A549 treated with AZD2906 at 1 μM for 4 hours (cell line): ENCODE results near the gene ZNF207. TPM values are rescaled to one million over a fixed set of nuclear protein-coding genes. Genes with fewer than 3 reads are reported as not detected.

Experiments
- total RNA-seq: library from RNA; stranded (reverse); fragments of 200-300 nt; extraction: Qiagen RNA extraction; gene quantifications from 5 replicates; pipeline ENCODE4 v1.2.3, GENCODE V29; 2022

The ZNF207 gene
- total RNA-seq = 213 to 238 TPM (median 223 TPM) in 5 replicates

DNA sequence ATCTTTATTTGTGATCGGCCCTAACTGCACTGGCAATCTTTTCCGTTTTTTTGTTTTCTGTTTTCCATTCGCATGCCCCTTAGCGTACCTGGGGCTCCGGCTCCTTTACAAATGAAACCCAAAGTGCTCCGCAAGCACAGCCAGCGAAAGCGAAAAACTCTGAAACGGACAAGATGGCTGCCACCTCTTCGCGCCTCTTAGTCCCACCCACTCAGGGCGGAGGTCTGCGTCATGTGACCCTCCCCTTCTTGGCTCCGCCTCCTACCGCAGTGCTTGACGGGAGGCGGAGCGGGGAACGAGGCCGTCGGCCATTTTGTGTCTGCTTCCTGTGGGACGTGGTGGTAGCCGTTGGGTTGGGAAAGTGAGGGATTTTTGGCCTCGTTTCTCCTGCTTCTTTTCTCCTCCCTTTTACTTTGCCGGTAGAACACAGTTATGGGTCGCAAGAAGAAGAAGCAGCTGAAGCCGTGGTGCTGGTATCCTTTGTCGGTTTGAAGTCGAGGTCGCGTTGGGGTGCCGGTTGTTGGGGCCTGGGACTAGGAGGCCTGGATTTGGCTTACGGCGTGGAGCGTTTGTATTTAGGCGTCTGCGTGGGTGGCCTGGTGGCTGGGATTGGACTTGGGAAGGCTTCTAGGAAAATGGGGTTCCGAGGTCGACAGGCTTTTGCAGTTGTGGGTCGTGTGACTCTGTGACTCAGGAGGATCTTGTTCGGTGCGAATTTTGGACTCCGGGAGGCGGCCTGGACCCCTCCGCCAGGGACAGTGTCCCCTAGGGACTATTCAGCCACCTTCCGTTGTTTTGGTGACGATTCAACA lies at the start of gene ZNF207:
ZNF207 (plus strand) TSS at position 304 of the 812 bp plus-strand sequence; CDS start at position 433, 129 bp downstream.

DNA sequence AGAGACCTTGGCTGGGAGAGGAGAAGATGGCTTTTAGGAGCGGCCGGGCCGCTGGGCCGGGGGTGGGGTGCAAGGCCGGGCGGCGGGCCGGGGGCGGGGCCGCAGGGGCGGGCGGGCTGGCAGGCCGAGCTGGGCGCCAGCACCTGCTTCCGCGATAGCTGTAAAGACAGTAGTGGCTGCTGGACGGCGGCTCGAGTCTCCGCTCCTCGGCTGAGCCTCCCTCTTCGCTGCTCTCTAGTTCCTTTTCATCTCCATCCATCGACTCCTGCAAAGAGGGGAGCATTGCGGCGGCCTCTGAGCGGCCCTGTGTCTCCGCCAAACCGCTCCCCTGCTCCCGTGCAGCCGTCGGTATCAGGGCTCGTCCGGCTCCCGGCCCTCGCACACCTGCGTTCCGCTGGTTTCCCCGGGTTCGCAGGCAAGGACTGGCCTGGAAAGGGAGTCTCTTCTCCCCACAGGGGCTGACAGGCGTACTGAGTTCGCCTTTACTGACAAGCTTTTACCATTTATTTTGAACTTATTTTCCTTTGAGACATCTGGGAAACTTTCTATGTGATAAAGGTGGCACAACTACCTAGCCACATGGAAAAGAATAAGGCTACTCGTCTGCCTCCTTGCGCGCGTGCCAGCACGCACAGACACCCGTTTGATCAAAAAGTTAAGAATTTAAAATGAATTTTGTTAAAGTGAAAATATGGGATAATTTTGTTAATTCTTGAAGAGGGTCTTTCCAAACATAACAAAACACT lies 7.9 kb upstream of the ZNF207 start, which contains the start of gene C17orf75:
C17orf75 (minus strand) TSS at position 317 of the 746 bp plus-strand sequence; CDS start at position 283, 34 bp downstream.

Other genes with a start within 250 kb of the ZNF207 start
- 18.2 to 24.2 TPM (median 23.3 TPM) in 5 replicates for gene RHOT1, start 207.7 kb upstream of the ZNF207 start, total RNA-seq
- gene RHBDL3, start 84.3 kb upstream of the ZNF207 start, total RNA-seq = 2.9 to 5.1 TPM (median 4.3 TPM) in 5 replicates
- gene C17orf75, start 8.0 kb upstream of the ZNF207 start, total RNA-seq = 25.1 to 33.1 TPM (median 27.8 TPM) in 5 replicates
- gene PSMD11, start 94.4 kb downstream of the ZNF207 start, total RNA-seq = 159 to 232 TPM (median 168 TPM) in 5 replicates
- gene CDK5R1, start 136.8 kb downstream of the ZNF207 start, total RNA-seq = 6.1 to 6.7 TPM (median 6.3 TPM) in 5 replicates